Endothelial cell of umbilical vein (primary cell): ENCODE data around the gene KAT2B. TPM values are rescaled to one million over a fixed set of nuclear protein-coding genes. Genes with fewer than 3 reads are reported as not detected.

Experiments
- BruUV-seq: library from RNA; stranded (reverse); fragments of 400-500 nt; replicated peaks from 2 replicates; lab custom pipeline; 2021; lab: Mats Ljungman, UMichigan
- CTCF ChIA-PET: fragments of 300-600, 350-600 bp; sonication (Branson Sonifier 250); formaldehyde crosslinking; loops from one replicate; lab custom pipeline; 2021; ENCODE audit warnings: antibody characterized with exemption, inconsistent platforms; lab: Charles Lee
- POLR2A ChIA-PET: fragments of 300-600, 350-600 bp; sonication (Branson Sonifier 250); formaldehyde crosslinking; loops from one replicate; lab custom pipeline; 2021; ENCODE audit warnings: antibody characterized with exemption, inconsistent platforms; lab: Charles Lee
- DNase-seq: peaks from one replicate; pipeline ENCODE4 v3.0.0-alpha.2; 2011; ENCODE audit warnings: low read depth, low spot score
- FAIRE-seq: peaks from 2 replicates; lab custom pipeline; 2011; peaks lifted over from hg19 to GRCh38; lab: Jason Lieb, UNC
- H2AFZ ChIP-seq: 2 replicates; pipeline ENCODE4 v1.6.0; 2012; ENCODE audit warnings: low read depth, low read length, control low read depth, inconsistent platforms
- H3K27ac ChIP-seq: 2 replicates; pipeline ENCODE4 v1.5.1; 2011; ENCODE audit warnings: low read depth, mild to moderate bottlenecking, control low read depth, low read length, moderate library complexity; ENCODE audit not compliant: insufficient read depth
- H3K27me3 ChIP-seq, 2 experiments: 2 replicates each; pipeline versions ENCODE4 v1.6.0 to v1.6.1; 2011; ENCODE audit warnings: low read length in 2 of 2, mixed read lengths in 1 of 2; ENCODE audit not compliant: control insufficient read depth in 2 of 2, insufficient read depth in 2 of 2
- H3K36me3 ChIP-seq, 2 experiments: 2 replicates in 1 of 2; 3 replicates in 1 of 2; pipeline ENCODE4 v1.5.1; 2011; ENCODE audit warnings: low read length in 2 of 2, mild to moderate bottlenecking in 1 of 2, moderate library complexity in 1 of 2; ENCODE audit not compliant: control insufficient read depth in 2 of 2, insufficient read depth in 2 of 2; ENCODE audit errors: extremely low read depth in 1 of 2
- H3K4me1 ChIP-seq: 3 replicates; pipeline ENCODE4 v1.5.1; 2011; ENCODE audit warnings: mild to moderate bottlenecking, low read length; ENCODE audit not compliant: control insufficient read depth, insufficient read depth; ENCODE audit errors: extremely low read depth
- H3K4me2 ChIP-seq: 2 replicates; pipeline ENCODE4 v1.6.1; 2011; ENCODE audit warnings: low read length, control low read depth, mixed read lengths; ENCODE audit not compliant: insufficient read depth
- H3K4me3 ChIP-seq, 3 experiments: fragments of 200-600 bp in 1 of 3; sonication (generic), shearing (Covaris generic) in 1 of 3; replicated peaks in 1 of 3; 2 replicates each; pipeline ENCODE4 v1.5.1; 2011 to 2016; ENCODE audit warnings: control low read depth in 3 of 3, low read length in 3 of 3, mild to moderate bottlenecking in 2 of 3, inconsistent platforms in 1 of 3, low read depth in 1 of 3, moderate library complexity in 1 of 3; ENCODE audit not compliant: insufficient read depth in 1 of 3
- H3K79me2 ChIP-seq: 2 replicates; pipeline ENCODE4 v1.6.0; 2012; ENCODE audit warnings: low read length, inconsistent platforms; ENCODE audit not compliant: control insufficient read depth, insufficient read depth
- H3K9ac ChIP-seq: replicated peaks from 2 replicates; pipeline ENCODE3; 2011; ENCODE audit warnings: low read length, control low read depth; ENCODE audit not compliant: insufficient read depth; ENCODE audit errors: extremely low read depth
- H3K9me1 ChIP-seq: replicated peaks from 3 replicates; pipeline ENCODE4 v1.6.0; 2011; ENCODE audit warnings: mild to moderate bottlenecking, low read length; ENCODE audit not compliant: control insufficient read depth, insufficient read depth; ENCODE audit errors: extremely low read depth
- H3K9me3 ChIP-seq: replicated peaks from 2 replicates; pipeline ENCODE4 v1.5.1; 2012; ENCODE audit warnings: low read length, inconsistent platforms; ENCODE audit not compliant: control insufficient read depth, insufficient read depth
- H4K20me1 ChIP-seq: replicated peaks from 2 replicates; pipeline ENCODE3; 2011; ENCODE audit warnings: mild to moderate bottlenecking, low read length; ENCODE audit not compliant: control insufficient read depth, insufficient read depth; ENCODE audit errors: extremely low read depth
- EZH2 ChIP-seq: IDR thresholded peaks from 2 replicates; pipeline ENCODE4 v1.6.1; 2012; ENCODE audit warnings: borderline replicate concordance, low read depth, mild to moderate bottlenecking, moderate library complexity, low read length, inconsistent platforms; ENCODE audit not compliant: severe bottlenecking
- FOS ChIP-seq: IDR thresholded peaks from 2 replicates; pipeline ENCODE4 v1.6.1; 2011; ENCODE audit warnings: mild to moderate bottlenecking, low read length, moderate library complexity, borderline replicate concordance; ENCODE audit not compliant: insufficient read depth
- GATA2 ChIP-seq: IDR thresholded peaks from 2 replicates; pipeline ENCODE4 v1.7.0; 2011; ENCODE audit warnings: low read depth, mild to moderate bottlenecking, moderate library complexity, mixed read lengths, low read length; ENCODE audit not compliant: insufficient read length, insufficient read depth
- JUN ChIP-seq: IDR thresholded peaks from 2 replicates; pipeline ENCODE4 v1.6.1; 2011; ENCODE audit warnings: borderline replicate concordance, low read depth; ENCODE audit not compliant: insufficient read length, insufficient read depth
- MYC ChIP-seq: IDR thresholded peaks from one replicate; pipeline ENCODE4 v1.6.1; 2011; ENCODE audit warnings: mild to moderate bottlenecking, low read depth, low read length
- POLR2A ChIP-seq: IDR thresholded peaks from 2 replicates; pipeline ENCODE4 v1.6.1; 2012; ENCODE audit warnings: low read depth, mild to moderate bottlenecking, control low read depth, low read length
- POLR2AphosphoS5 ChIP-seq: IDR thresholded peaks from 2 replicates; pipeline ENCODE4 v1.6.1; 2012; ENCODE audit warnings: low read depth, mild to moderate bottlenecking, control low read depth, low read length, moderate library complexity; ENCODE audit not compliant: insufficient read depth
- dilution Hi-C: fragments of 300-500 bp; cut with MboI; formaldehyde crosslinking; loops from one replicate; pipeline ENCODE4 v1.15.0; 2019; ENCODE audit warnings: low sequenced_read_pairs; ENCODE audit not compliant: extremely low pct_ligation_motif_present
- intact Hi-C: fragments of 100-400 bp; cut with micrococcal nuclease; formaldehyde crosslinking; loops from one replicate; pipeline ENCODE4 v1.10.0; 2022
- polyA plus RNA-seq, 4 experiments: library from polyadenylated mRNA; depleted of rRNA in 3 of 4; stranded (reverse) in 3 of 4; unstranded in 1 of 4; fragments of >200 nt; gene quantifications; 2 replicates each; pipeline versions ENCODE4 v1.2.1 to v1.2.3, GENCODE V29; 2011 to 2012; ENCODE audit warnings: missing spikeins in 1 of 4
- total RNA-seq: library from RNA; stranded (reverse); gene quantifications from 2 replicates; pipeline ENCODE4 v1.2.3, GENCODE V29; 2021
- TF ChIP-seq, protein P1 (sequence below): IDR thresholded peaks from 2 replicates; pipeline ENCODE4 v1.6.1; 2011; ENCODE audit not compliant: insufficient read depth, insufficient read length
- TF ChIP-seq, protein P2 (sequence below), 2 donors: IDR thresholded peaks; 1 replicate in 1 of 2; 2 replicates in 1 of 2; pipeline ENCODE4 v1.5.1; 2011; ENCODE audit warnings: low read length in 2 of 2, mild to moderate bottlenecking in 2 of 2, moderate library complexity in 2 of 2, control low read depth in 1 of 2, inconsistent platforms in 1 of 2, low read depth in 1 of 2; ENCODE audit not compliant: insufficient read depth in 1 of 2; ENCODE audit errors: extremely low read depth in 1 of 2

The KAT2B gene
- total and polyA plus RNA-seq, 2 donors (not counting 3 experiments of a cell fraction or from before 2014, with no cell fraction given) = 2.6 to 11.0 TPM

- no TSS peak for BruUV-seq
- H3K4me3 ChIP-seq = no peak overlapping the region
- CTCF ChIA-PET = interaction anchor here (1.2 to 2.1 kb wide), 3 partner anchors 8 to 34 kb away, joined by 3 to 11 read pairs (median 5); partner anchors contain the start of gene KAT2B
- H4K20me1 ChIP-seq = no peaks in the 10 kb centered on the region
- H3K27me3 ChIP-seq = no peaks in the 10 kb centered on the region
- FAIRE-seq (peak; percentile 63), DNase-seq (peak; percentile 70)
- peaks cover 21% of the 10 kb centered on the region for H3K4me1 ChIP-seq
- no peaks in the 10 kb centered on the region for H3K79me2 ChIP-seq
- no peaks in the 10 kb centered on the region for H3K9me1 ChIP-seq
- POLR2A ChIA-PET = no interaction called here
- H3K27ac ChIP-seq = peak overlapping the region; percentile 13
- H2AFZ ChIP-seq = peak overlapping the region; percentile 59
- no peak overlapping the region for H3K9ac ChIP-seq
- H3K36me3 ChIP-seq = no peaks in the 10 kb centered on the region
- no peaks in the 10 kb centered on the region for H3K9me3 ChIP-seq
- peak overlapping the region; percentile 29 for H3K4me2 ChIP-seq
- intact Hi-C loops (loop anchor here (1.0 kb wide), 3 partner anchors 15 to 135 kb away; partner anchors contain the start of gene RAB5A), dilution Hi-C loops (no loop called here)
- TF ChIP-seq, protein P1, sequence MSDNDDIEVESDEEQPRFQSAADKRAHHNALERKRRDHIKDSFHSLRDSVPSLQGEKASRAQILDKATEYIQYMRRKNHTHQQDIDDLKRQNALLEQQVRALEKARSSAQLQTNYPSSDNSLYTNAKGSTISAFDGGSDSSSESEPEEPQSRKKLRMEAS = no peak
- TF ChIP-seq EZH2 = no peak
- TF ChIP-seq GATA2 = no peak
- TF ChIP-seq, protein P2, sequence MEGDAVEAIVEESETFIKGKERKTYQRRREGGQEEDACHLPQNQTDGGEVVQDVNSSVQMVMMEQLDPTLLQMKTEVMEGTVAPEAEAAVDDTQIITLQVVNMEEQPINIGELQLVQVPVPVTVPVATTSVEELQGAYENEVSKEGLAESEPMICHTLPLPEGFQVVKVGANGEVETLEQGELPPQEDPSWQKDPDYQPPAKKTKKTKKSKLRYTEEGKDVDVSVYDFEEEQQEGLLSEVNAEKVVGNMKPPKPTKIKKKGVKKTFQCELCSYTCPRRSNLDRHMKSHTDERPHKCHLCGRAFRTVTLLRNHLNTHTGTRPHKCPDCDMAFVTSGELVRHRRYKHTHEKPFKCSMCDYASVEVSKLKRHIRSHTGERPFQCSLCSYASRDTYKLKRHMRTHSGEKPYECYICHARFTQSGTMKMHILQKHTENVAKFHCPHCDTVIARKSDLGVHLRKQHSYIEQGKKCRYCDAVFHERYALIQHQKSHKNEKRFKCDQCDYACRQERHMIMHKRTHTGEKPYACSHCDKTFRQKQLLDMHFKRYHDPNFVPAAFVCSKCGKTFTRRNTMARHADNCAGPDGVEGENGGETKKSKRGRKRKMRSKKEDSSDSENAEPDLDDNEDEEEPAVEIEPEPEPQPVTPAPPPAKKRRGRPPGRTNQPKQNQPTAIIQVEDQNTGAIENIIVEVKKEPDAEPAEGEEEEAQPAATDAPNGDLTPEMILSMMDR (IDR thresholded peaks at IDR 0.05; ENCODE audit: extremely low read depth in 1 of 2, insufficient read depth in 1 of 2, low read depth in 1 of 2, low read length in 2 of 2) = no peak
- no peak for TF ChIP-seq JUN
- no peak for TF ChIP-seq POLR2AphosphoS5
- no peak for TF ChIP-seq MYC
- TF ChIP-seq POLR2A = no peak
- TF ChIP-seq FOS = no peak
Measured at GRCh38 chr3:20023623-20024405, 16.4 kb upstream of the KAT2B start.
